ENCODE measurements around the gene SPIN1.
A peak's percentile ranks its signal among the peaks of the same experiment; 100 is the strongest.
"Not testable (repeated sequence)": the region's sequence is repeated elsewhere in the genome, so short reads cannot be mapped to it uniquely, and the experiment has no call there.

The SPIN1 gene

DNA sequence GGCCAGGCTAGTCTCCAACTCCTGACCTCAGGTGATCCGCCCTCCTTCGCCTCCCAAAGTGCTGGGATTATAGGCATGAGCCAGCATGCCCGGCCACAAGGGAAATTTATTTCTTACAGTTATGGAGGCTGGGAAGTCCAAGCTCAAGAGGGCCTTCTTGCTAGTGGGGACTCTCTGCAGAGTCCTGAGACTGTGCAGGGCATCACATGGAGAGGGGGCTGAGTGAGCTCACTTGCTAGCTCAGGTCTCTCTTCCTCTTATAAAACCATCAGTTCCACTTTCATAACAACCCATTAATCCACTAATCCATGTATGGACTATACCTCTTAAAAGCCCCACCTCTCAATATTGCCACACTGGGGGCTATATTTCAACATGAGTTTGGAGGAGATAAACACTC is 5.1 kb upstream of the SPIN1 start:
- no peak for TF ChIP-seq CTCF (conservative IDR thresholded peaks at IDR 0.05; ENCODE audit: low read depth, low read length)
- Histone ChIP-seq H3K4me1 (ENCODE audit: low read depth, poor library complexity, severe bottlenecking) (no peaks in the 10 kb centered on the region), H3K4me3 (IDR thresholded peaks at IDR 0.05; ENCODE audit: insufficient read depth, low read depth, low read length) (no peak overlapping the region), H3K4me2 (no peak overlapping the region), H3K9ac (no peak overlapping the region), H2AFZ (ENCODE audit: low read depth) (no peak overlapping the region), H3K27ac (no peak overlapping the region), H3K27me3 (ENCODE audit: insufficient read depth, low read depth) (no peaks in the 10 kb centered on the region), H4K20me1 (ENCODE audit: insufficient read depth) (no peaks in the 10 kb centered on the region), H3K36me3 (ENCODE audit: insufficient read depth) (no peaks in the 10 kb centered on the region), H3K79me2 (ENCODE audit: insufficient read depth, low read depth) (no peaks in the 10 kb centered on the region)

- H3K4me3 ChIP-seq (IDR thresholded peaks at IDR 0.05; ENCODE audit: insufficient read depth, low read depth, low read length); H3K4me2 ChIP-seq; H3K36me3 ChIP-seq (ENCODE audit: insufficient read depth); H3K9ac ChIP-seq; H4K20me1 ChIP-seq (ENCODE audit: insufficient read depth); H2AFZ ChIP-seq (ENCODE audit: low read depth); H3K27me3 ChIP-seq (ENCODE audit: insufficient read depth, low read depth); H3K27ac ChIP-seq: not testable (repeated sequence)
- Histone ChIP-seq H3K4me1 (ENCODE audit: low read depth, poor library complexity, severe bottlenecking) (peaks cover 18% of the 10 kb centered on the region), H3K79me2 (ENCODE audit: insufficient read depth, low read depth) (peaks cover 21% of the 10 kb centered on the region)
Observed at GRCh38 chr9:88386137-88386536, 2.1 kb upstream of the SPIN1 start.

DNA sequence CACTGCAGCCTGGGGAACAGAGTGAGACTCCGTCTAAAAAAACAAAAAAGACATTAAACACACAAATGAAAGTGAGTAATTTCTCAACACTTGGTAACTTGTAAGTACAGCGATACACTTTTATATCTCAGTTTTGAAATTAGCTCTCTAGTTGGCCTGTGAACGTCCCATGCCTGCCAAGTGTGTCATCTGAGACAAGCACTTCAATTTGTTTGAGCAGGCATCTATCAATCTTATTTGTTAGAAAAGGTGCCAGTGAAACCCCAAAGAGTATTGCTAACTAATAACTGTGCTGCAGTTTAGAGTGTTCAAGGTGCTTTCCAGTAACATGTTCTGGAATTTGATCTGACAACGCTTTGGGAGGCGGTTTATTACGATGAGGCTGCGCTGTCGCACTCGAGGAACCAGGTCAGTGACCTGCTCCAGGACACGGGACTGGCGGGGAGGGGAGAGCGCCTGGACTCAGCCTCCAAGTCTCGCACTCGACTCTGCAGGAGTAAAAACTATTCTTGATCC is 1.1 kb upstream of the SPIN1 start:
- Histone ChIP-seq H3K4me3 (IDR thresholded peaks at IDR 0.05; ENCODE audit: insufficient read depth, low read depth, low read length) (no peak overlapping the region), H3K27ac (no peak overlapping the region), H3K27me3 (ENCODE audit: insufficient read depth, low read depth) (no peaks in the 10 kb centered on the region), H3K9ac (no peak overlapping the region), H3K36me3 (ENCODE audit: insufficient read depth) (no peaks in the 10 kb centered on the region), H2AFZ (ENCODE audit: low read depth) (peak overlapping the region; percentile 98), H3K4me1 (ENCODE audit: low read depth, poor library complexity, severe bottlenecking) (peaks cover 18% of the 10 kb centered on the region), H4K20me1 (ENCODE audit: insufficient read depth) (0 out of 2 replicates have a peak, but pooled peaks cover 3% of the 10 kb centered on the region), H3K79me2 (ENCODE audit: insufficient read depth, low read depth) (peaks cover 29% of the 10 kb centered on the region), H3K4me2 (peak overlapping the region; percentile 57; the same call in 1 of the 2 replicates)
- TF ChIP-seq CTCF (conservative IDR thresholded peaks at IDR 0.05; ENCODE audit: low read depth, low read length), result no peak

DNA sequence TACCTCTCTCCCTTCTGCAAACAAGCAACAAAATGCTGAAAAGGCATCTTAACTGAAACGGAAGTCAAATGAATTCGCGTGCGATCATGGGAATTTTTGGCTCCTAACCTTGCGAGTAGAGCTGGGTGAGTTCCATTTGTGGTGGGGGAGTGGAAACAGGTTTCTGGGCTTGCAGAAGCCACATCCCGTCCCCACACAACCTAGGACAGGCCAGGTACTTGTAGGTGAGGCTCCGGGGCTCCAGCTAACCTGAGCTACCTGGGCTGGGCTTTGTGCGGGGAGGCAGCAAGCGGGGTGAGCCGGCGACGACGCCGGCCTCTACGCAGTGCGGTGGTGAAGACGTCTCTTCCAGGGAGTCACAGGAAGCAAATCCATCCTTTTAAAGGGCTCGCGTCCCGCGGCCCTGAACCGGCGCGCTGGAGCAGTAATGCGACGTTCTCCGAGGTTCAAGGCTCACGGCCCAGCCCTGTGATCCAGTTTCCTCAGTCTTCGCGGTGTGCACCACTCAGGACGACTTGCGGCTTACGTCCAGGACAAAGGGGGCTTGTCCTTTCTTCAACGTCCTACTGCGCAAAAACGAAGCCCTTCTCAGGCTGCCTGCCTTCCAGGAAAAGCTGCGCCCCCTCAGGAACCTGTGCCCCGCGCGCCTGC is 567 bp upstream of the SPIN1 start:
- H3K4me1 ChIP-seq (ENCODE audit: low read depth, poor library complexity, severe bottlenecking), result peaks cover 18% of the 10 kb centered on the region
- no peak overlapping the region for H3K4me3 ChIP-seq (IDR thresholded peaks at IDR 0.05; ENCODE audit: insufficient read depth, low read depth, low read length)
- no peak overlapping the region for H3K27ac ChIP-seq
- peak overlapping the region; percentile 98 for H2AFZ ChIP-seq (ENCODE audit: low read depth)
- H3K9ac ChIP-seq, result no peak overlapping the region
- no peak for TF ChIP-seq CTCF (conservative IDR thresholded peaks at IDR 0.05; ENCODE audit: low read depth, low read length)
- no peaks in the 10 kb centered on the region for H3K36me3 ChIP-seq (ENCODE audit: insufficient read depth)
- 0 out of 2 replicates have a peak, but pooled peaks cover 3% of the 10 kb centered on the region for H4K20me1 ChIP-seq (ENCODE audit: insufficient read depth)
- H3K79me2 ChIP-seq (ENCODE audit: insufficient read depth, low read depth), result peaks cover 35% of the 10 kb centered on the region
- no peaks in the 10 kb centered on the region for H3K27me3 ChIP-seq (ENCODE audit: insufficient read depth, low read depth)
- peak overlapping the region; percentile 57 for H3K4me2 ChIP-seq

All from KMS-11 (cell line).